IPS-NIHi7 (cell line): ENCODE data around the gene RIMBP2.

ENCODE experiments used
- DNase-seq: peaks from one replicate; pipeline ENCODE4 v3.0.0; 2012; ENCODE audit warnings: mixed read lengths; ENCODE audit errors: extremely low spot score

RIMBP2 gene

DNA sequence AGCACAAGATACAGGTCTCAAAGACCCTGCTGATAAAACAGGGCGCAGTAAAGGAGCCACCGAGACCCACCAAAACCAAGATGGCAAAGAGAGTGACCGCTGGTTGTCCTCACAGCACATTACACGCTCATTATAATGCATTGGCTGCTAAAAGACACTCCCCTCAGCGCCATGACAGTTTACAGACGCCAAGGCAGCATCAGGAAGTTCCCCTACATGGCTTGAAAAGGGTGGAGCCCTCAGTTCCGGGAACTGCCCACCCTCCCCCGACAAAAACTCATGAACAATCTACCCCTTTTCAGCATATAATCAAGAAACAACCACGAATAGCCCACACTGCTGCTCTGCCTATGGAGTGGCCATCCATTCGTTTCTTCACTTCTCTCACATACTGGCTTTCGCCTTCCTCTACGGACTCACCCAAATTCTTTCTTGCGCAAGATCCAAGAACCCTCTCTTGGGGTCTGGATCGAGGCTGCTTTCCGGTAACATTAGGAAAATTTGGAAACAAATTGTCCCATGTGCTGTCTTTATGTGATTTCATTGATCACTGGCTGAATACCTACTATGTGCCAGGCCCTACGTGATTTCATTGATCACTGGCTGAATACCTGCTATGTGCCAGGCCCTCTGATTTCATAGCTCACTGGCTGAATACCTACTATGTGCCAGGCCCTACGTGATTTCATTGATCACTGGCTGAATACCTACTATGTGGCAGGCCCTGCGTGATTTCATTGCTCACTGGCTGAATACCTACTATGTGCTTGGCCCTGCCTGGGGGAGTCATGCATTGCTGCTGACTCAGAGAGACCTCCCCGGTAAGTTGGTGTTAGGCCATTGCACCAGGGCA lies 252.1 kb downstream of the RIMBP2 start:
- no peak for DNase-seq

DNA sequence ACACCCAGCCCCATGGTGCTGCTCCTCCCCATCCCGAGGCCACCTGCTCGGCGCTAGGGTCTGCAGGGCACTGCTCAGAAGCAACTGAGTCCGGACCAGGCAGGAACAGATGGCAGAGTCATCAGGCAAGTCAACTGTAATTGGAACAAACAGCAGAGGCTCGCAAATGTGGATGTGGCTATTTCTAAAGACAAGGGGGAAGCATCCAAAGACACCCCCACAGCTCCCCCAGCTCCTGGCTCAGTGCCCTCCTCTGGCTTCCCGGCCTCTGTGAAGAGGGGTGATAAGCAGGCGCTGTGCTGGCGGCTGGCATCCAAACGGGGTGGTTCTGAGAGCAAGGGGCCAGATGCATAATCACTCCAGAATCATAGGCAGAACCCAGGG lies 252.8 kb downstream of the RIMBP2 start:
- no peak for DNase-seq

- no peak for DNase-seq
Measured at GRCh38 chr12:130462558-130463274, 253.4 kb downstream of the RIMBP2 start.

- peak; percentile 61 for DNase-seq
Measured at GRCh38 chr12:130461839-130462557, 254.1 kb downstream of the RIMBP2 start.

- DNase-seq, result no peak
Measured at GRCh38 chr12:130461447-130461815, 254.7 kb downstream of the RIMBP2 start.

DNA sequence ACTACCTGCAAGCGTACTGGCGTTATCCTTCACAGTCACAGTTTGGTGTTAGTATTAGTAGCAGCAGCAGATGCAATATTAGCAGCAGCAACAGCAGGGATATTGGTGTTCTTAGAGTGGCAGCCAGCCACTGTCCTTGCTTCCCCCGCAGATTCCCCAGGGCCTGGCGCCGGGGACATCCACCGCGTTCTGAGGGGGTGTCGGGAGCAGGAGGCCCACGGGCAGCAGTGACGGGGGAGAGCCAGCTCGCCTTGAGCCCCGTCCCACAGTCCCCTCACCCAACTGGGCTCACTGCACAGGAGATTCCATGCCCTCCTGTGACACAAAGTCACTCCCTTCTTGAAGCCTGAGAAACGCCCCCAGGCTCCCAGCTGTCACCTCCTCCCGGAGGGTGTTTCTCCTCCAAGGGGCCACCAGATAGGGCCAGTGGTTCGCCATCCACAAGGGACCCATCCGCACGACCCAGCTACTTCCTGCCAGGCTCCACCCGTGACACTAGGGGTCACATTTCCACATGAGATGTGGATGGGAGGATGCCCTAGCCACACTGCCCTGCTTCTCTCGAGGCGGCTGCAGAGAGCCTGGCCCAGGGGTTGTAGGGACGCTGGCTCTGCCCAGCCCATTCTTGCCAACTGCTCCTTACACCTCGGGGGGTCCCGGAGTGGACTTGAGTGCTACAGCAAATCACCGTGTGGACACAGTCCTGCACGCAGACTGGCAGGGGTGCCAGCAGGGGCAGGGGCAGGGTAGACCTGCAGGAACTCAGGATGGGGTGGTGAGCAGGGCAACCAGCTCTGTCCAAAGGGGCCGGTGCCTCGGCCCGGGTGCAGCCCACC lies 255.3 kb downstream of the RIMBP2 start:
- DNase-seq, result no peak

DNA sequence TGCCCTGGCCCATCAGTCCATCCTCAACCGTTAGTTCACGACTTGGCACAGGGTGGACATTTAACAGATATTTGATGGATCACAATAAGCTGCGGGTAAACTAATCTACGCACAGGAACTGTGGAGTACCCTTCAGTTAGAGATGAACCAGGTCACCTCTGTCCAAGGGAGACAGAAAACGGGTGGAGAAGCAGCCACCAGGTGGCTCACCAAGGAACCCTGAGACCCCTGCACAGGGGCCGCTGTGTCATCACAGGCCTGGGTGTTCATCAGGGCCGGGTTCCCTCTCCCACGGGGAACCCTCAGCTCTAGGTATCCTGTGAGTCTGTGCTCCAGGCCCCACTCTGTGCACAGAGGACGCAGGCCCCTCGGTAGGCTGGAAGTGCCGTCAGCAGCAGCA lies 256.2 kb downstream of the RIMBP2 start:
- no peak for DNase-seq

DNA sequence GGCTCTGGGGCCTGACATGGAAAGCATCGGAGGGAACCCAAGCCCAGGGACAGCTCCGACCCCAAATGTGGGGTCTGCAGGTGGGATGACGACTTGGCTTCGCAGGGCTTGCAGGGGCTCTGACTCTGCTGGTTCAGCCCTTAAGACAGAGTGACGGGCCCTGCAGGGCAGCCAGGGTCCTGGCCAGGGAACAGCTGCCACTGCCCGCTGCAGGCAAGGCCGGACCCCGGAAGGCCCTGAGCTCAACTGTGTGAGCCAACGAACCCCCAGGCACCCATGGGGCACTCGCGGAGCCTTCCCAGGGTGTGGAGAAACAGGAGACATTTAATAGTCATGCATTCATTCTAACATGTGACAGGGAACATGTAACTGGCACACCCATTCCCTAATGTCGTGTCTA lies 257.8 kb downstream of the RIMBP2 start:
- no peak for DNase-seq

DNA sequence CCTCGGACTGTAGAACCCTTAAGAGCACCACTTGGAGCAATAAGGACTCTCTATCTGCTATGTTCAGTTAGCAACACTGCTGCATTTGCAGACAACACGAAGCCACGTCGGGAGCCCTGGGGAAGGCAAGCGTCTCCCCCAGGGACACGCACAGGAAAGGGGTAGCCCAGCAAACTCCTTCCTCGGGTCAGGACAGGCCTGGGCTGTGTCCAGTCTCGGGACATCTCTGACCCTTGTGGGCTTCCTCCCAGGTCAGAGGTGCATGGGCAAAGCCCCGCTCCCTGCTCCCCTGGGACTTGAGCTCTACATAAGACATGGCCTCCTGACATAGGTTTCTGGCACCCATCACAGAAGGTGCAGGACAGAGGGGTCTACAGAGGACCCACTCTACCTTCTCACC lies 258.9 kb downstream of the RIMBP2 start:
- no peak for DNase-seq

DNA sequence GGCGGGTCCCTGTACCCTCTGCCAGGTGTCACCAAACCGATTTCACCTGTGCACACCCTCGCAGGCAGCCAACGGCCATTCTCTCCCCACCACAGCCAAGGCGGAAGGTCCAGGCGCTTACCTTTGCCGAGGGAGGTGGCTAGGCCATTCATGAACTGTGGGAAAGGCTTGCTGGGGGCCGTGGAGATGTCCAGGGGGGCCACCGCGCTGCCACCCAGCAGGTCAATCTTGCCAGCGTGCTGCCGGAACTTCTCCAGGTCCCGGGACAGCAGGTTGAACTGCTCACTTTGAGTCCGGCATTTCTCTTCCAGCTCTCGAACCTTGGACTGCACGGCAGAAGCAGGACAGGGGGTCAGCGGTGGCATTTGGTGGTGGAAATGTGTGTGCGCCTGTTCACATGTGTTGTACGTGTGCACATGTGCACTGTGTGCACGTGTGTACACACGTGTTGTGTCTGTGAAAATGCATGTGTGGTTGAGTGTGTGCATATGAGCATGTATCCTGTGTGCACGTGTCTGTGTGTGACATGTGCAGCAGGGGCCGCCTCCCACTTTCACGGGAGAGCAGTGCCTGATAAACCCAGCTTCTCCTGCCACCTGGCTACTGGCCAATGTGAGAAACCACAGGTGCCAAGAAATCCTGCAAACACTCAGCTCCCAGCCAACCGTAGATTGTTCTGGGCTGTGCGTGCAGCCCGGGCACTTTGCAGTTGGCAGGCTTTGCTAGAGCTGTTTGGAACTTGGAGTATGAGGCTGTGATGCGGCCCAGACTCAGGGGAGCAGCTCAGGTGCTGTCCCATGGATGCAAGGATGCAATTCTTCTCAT lies 259.5 kb downstream of the RIMBP2 start:
- no peak for DNase-seq

DNA sequence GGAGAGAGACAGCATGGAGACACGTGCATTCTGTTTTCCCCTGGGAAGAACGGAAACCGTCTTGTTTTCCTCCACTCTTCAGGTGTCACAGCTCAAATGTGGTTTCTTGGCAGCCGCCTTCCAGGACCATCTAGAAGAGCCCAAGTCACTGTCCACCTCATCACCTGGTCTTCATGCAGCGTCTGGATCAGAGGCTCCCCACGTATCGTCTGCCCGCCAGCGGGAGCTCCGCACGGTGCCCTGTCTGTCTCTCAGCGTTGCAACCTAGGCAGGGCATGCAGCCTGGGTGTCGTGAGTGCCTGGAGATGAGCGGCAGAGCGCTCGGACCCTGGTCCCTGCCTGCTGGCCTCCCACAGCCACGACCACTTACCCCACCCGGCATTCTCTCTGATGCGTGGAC lies 260.9 kb downstream of the RIMBP2 start:
- DNase-seq, result no peak

GRCh38 chr12:130454296-130454695 lies 261.8 kb downstream of the RIMBP2 start:
- DNase-seq, result no peak

- DNase-seq, result no peak
Measured at GRCh38 chr12:130452546-130452945, 263.6 kb downstream of the RIMBP2 start.

DNA sequence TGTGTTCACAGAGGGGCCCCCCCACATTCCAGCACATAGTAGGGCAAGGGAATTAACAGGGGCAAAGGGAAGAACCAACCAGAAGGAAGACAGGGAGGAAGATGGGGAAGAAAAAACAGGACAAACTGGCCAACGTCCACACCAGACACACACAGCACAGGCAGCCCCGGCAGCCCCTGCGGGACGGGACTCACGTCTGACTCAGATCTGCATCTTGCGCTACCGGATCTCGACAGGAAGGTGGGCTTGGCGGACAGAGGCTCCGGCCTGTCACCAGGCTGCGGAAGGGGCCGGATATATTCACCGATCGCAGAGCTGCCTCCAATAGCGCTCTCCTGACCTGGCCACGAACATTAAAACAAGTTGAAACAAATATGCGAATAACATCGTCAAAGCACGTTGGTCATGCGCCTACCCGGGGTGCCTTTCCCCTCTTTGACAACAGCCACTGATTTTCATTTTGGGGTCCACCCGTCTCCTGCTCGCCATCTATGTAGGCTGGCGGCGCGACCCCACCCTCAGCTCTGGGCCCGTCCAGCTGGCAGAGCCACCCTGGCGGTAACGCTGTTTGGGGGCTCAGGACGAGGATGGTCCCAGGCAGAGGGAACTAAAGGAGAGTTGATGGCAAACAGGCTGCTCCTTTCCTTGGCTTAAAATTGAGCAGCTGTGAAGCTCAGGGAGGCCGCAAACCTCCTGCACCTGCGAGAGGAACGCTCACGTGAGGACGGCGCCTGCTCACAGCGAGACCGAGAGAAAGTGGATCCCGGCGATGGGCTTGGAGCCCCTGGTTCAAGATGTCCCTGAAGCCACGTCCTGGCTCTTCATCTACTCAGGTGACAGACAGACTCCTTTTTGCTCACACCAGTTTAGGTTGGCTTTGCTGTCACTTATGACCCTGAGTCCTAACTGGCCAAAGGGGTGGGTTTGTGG lies 264.8 kb downstream of the RIMBP2 start:
- no peak for DNase-seq

GRCh38 chr12:130449291-130449690 lies 266.8 kb downstream of the RIMBP2 start:
- DNase-seq, result no peak

DNA sequence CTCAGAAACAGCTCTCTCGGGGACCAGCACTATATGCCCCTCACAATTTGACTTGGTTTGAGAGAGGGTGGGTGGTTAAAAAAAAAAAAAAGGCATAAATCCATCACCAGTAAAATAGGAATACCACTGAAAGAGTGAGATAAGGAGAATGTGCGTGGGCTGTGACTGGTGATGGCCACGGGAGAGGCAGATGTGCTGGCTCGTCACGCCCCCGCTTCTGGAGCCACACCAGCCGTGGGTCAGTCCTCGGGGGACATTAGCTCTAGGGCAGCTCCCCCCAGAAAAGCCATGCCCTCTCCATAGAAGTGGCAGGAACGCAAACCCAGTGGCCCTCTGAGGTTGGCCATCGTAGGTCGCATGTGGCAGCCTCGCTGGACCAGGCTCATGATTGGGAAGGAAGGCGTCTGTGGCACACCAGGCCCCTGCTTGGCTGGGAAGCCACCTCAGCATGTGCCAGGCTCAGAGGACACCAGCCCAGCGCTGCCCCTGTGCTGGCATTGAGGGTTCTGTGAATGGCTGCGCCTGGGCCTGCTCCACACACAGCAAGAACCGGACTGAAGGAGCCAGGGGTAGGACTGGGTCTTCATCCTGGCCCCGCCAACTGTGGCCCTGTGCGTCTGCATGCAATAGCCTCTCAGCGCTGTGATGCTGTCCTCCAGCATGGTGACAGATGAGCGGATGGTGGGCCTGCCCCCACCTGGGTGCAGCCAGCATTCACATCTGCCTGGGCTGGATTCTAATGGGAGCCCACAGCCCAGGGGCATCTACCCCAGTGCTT lies 267.9 kb downstream of the RIMBP2 start:
- no peak for DNase-seq

GRCh38 chr12:130447655-130447965 lies 268.5 kb downstream of the RIMBP2 start:
- DNase-seq, result no peak

DNA sequence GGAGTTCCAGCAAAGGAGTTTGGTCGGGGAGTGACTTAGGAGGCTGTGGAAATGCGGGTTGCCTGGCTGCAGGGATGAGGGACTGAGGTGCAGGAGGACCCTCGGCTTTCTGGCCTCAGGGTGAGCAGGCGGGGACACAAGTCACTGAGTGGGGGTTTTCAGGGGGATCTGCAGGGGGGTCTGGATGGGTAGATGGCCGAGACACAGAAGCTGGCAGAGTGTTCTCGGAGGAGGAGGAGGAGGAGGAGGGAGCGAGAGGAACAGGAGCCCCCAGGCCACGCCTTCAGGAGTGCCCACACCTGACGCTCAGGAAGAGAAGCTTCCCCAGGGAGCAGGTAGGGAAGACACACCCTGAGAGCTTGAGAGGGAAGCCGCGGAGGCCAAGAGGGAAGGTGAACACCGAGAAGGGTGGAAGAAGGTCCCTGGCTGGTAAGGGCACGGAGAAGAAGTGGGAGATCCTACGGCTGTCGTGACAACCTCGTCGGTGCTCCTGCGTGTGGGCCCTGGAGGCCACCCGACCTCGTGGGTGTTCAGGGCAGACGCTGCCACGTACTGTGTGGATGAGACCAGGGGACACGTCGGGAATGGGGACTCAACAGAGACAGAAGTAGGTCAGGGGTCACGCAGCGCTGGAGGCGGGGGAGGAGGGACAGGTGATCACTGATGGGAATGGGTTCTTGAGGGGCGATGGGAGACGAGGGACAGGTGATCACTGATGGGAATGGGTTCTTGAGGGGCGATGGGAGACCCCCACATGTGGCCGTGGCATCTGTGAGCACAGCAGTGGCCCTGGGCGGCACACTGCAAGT lies 269.0 kb downstream of the RIMBP2 start:
- DNase-seq, result no peak
